Suprapubic skin (tissue), 4 donors: Measurements from ENCODE around the gene UNC5B. TPM values are rescaled to one million over a fixed set of nuclear protein-coding genes. Genes with fewer than 3 reads are reported as not detected.
A peak's percentile ranks its signal among the peaks of the same experiment; 100 is the strongest.

Experiments
- DNase-seq, 2 donors: peaks; one replicate each; pipeline ENCODE4 v3.0.0-alpha.2; 2019; ENCODE audit warnings: low spot score in 2 of 2
- H3K27ac ChIP-seq: fragments of 200-600 bp; sonication (generic); one replicate; pipeline ENCODE4 v1.5.1; 2019
- H3K27me3 ChIP-seq: fragments of 200-600 bp; sonication (generic); one replicate; pipeline ENCODE4 v1.5.1; 2019
- H3K36me3 ChIP-seq: fragments of 200-600 bp; sonication (generic); one replicate; pipeline ENCODE4 v1.5.1; 2019
- H3K4me1 ChIP-seq: fragments of 200-600 bp; sonication (generic); one replicate; pipeline ENCODE4 v1.5.1; 2019
- H3K4me3 ChIP-seq: fragments of 200-600 bp; sonication (generic); one replicate; pipeline ENCODE4 v1.5.1; 2019; ENCODE audit warnings: mild to moderate bottlenecking
- H3K9me3 ChIP-seq: fragments of 200-600 bp; sonication (generic); one replicate; pipeline ENCODE4 v1.5.1; 2019
- CTCF ChIP-seq, 2 donors: fragments of 200-600 bp in 1 of 2; fragments of 450-650 bp in 1 of 2; sonication (generic) in 1 of 2; IDR thresholded peaks; one replicate each; pipeline ENCODE4 v1.5.1; 2016 to 2019; ENCODE audit warnings: antibody characterized with exemption in 2 of 2, mild to moderate bottlenecking in 1 of 2, moderate library complexity in 1 of 2
- EP300 ChIP-seq: sonication (generic); formaldehyde crosslinking; IDR thresholded peaks from one replicate; pipeline ENCODE4 v1.6.1; 2017; ENCODE audit warnings: antibody characterized with exemption
- POLR2A ChIP-seq, 2 donors: fragments of 450-650 bp; IDR thresholded peaks; one replicate each; pipeline ENCODE4 v1.6.1; 2017; ENCODE audit warnings: antibody characterized with exemption in 2 of 2, mild to moderate bottlenecking in 2 of 2, moderate library complexity in 2 of 2
- POLR2AphosphoS5 ChIP-seq, 3 donors: sonication (generic); formaldehyde crosslinking; IDR thresholded peaks; one replicate each; pipeline ENCODE4 v1.6.1; 2017; ENCODE audit warnings: antibody characterized with exemption in 3 of 3
- WGBS: methylation state at CpG from one replicate; pipeline ENCODE4 v1.1.5; 2018; 5-methylcytosine and 5-hydroxymethylcytosine counted together
- total RNA-seq, 4 donors: library from RNA; depleted of rRNA; stranded (reverse); fragments of >200 nt; gene quantifications; one replicate each; pipeline ENCODE4 v1.1.0, GENCODE V29; 2016

The UNC5B gene
- total RNA-seq, 4 donors from 2014 or later = 7.2 to 45.7 (median 14.7) TPM

- Histone ChIP-seq H3K27me3 (peaks cover 40% of the 10 kb centered on the region), H3K27ac (no peak overlapping the region), H3K4me3 (no peak overlapping the region), H3K36me3 (no peaks in the 10 kb centered on the region), H3K9me3 (no peaks in the 10 kb centered on the region), H3K4me1 (peaks cover 14% of the 10 kb centered on the region)
- DNase-seq = no peak
- TF ChIP-seq EP300 (no peak), POLR2A (IDR thresholded peaks at IDR 0.05) (no peak), CTCF (IDR thresholded peaks at IDR 0.05) (no peak), POLR2AphosphoS5 (IDR thresholded peaks at IDR 0.05) (no peak)
Measured at GRCh38 chr10:71207578-71207977, 4.8 kb upstream of the UNC5B start.

- Histone ChIP-seq H3K27ac (no peak overlapping the region), H3K36me3 (no peaks in the 10 kb centered on the region), H3K27me3 (peaks cover 35% of the 10 kb centered on the region), H3K4me1 (peaks cover 29% of the 10 kb centered on the region), H3K4me3 (no peak overlapping the region), H3K9me3 (no peaks in the 10 kb centered on the region)
- TF ChIP-seq POLR2A (IDR thresholded peaks at IDR 0.05) (no peak), CTCF (IDR thresholded peaks at IDR 0.05) (no peak), POLR2AphosphoS5 (IDR thresholded peaks at IDR 0.05) (no peak), EP300 (no peak)
- 43% methylated on average over 4 of the region's 4 CpGs for WGBS
- peak in 1 of 2 donors; percentile 16 for DNase-seq
Measured at GRCh38 chr10:71209352-71209715, 3.0 kb upstream of the UNC5B start.

GRCh38 chr10:71209731-71210541 lies 2.4 kb upstream of the UNC5B start:
- no peaks in the 10 kb centered on the region for H3K9me3 ChIP-seq
- H3K27ac ChIP-seq = no peak overlapping the region
- H3K27me3 ChIP-seq = peaks cover 35% of the 10 kb centered on the region
- H3K36me3 ChIP-seq = no peaks in the 10 kb centered on the region
- peak in 1 of 2 donors; percentile 44 for DNase-seq
- H3K4me1 ChIP-seq = peaks cover 30% of the 10 kb centered on the region
- TF ChIP-seq CTCF (IDR thresholded peaks at IDR 0.05) (no peak), POLR2AphosphoS5 (IDR thresholded peaks at IDR 0.05) (no peak), EP300 (no peak)
- no peak overlapping the region for H3K4me3 ChIP-seq
- WGBS = 61% methylated on average over 5 of the region's 5 CpGs

GRCh38 chr10:71210542-71210871 lies 1.9 kb upstream of the UNC5B start:
- Histone ChIP-seq H3K9me3 (no peaks in the 10 kb centered on the region), H3K4me3 (no peak overlapping the region), H3K36me3 (no peaks in the 10 kb centered on the region), H3K4me1 (peaks cover 30% of the 10 kb centered on the region), H3K27me3 (peaks cover 35% of the 10 kb centered on the region), H3K27ac (no peak overlapping the region)
- DNase-seq = peak in 1 of 2 donors; percentile 32
- WGBS = 49% methylated on average over 5 of the region's 5 CpGs
- TF ChIP-seq POLR2AphosphoS5 (IDR thresholded peaks at IDR 0.05) (no peak), EP300 (no peak), POLR2A (IDR thresholded peaks at IDR 0.05) (no peak), CTCF (IDR thresholded peaks at IDR 0.05) (no peak)

GRCh38 chr10:71211053-71211452 lies 1.3 kb upstream of the UNC5B start:
- no peaks in the 10 kb centered on the region for H3K36me3 ChIP-seq
- no peak overlapping the region for H3K27ac ChIP-seq
- H3K27me3 ChIP-seq = peaks cover 35% of the 10 kb centered on the region
- WGBS = 72% methylated on average over 2 of the region's 4 CpGs
- H3K4me1 ChIP-seq = peaks cover 30% of the 10 kb centered on the region
- no peak overlapping the region for H3K4me3 ChIP-seq
- no peaks in the 10 kb centered on the region for H3K9me3 ChIP-seq
- TF ChIP-seq POLR2AphosphoS5 (IDR thresholded peaks at IDR 0.05) (no peak), POLR2A (IDR thresholded peaks at IDR 0.05) (no peak), CTCF (IDR thresholded peaks at IDR 0.05) (no peak), EP300 (no peak)
- peak in 1 of 2 donors; percentile 54 for DNase-seq
